Measurements from ENCODE around the gene IL16. TPM values are rescaled to one million over a fixed set of nuclear protein-coding genes. Genes with fewer than 3 reads are reported as not detected.

The IL16 gene
- total and polyA plus RNA-seq, 2 experiments from 2014 or later: not detected

GRCh38 chr15:81222007-81222406 is 25.3 kb downstream of the IL16 start:
- DNase-seq (ENCODE audit: low read depth in 1 of 2, low spot score in 1 of 2): no peak
- Histone ChIP-seq H3K27me3 (no peaks in the 10 kb centered on the region), H3K4me1 (ENCODE audit: low read depth) (no peaks in the 10 kb centered on the region), H3K4me3 (no peak overlapping the region), H3K36me3 (no peaks in the 10 kb centered on the region), H3K27ac (no peak overlapping the region), H3K9me3 (ENCODE audit: low read depth) (no peaks in the 10 kb centered on the region)
- TF ChIP-seq CTCF (IDR thresholded peaks at IDR 0.05; ENCODE audit: low read depth, low read length): no peak

DNA sequence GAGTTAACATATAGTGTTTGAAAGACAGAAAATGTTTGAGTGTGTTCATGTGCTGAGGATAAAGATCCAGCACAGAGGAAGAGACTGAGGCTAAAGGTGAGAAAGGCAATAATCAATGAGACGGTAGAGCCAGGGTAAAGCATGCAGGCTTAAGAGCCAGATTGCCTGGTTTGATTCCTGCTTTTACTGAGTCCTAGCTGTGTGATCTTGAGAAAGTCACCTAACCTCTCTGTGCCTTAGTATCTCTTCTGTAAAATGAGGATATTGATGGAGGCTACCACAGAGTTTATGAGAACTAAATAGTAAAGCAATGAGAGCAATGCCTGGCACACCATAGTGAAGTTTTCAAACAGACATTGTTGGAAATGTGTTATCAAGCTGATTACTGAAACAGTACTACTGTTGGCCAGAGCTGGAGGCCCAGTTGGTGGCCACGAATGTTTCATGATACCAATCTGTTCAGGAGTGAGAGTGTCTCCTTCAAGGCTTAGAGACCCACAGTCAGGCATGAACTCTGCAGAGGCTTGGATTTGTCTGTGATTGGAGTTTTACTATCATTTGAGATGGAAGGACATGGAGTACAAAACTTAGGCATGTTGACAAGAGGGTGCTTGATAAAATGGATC is 26.8 kb downstream of the IL16 start:
- Histone ChIP-seq H3K4me1 (ENCODE audit: low read depth) (no peaks in the 10 kb centered on the region), H3K9me3 (ENCODE audit: low read depth) (no peaks in the 10 kb centered on the region), H3K27ac (no peak overlapping the region), H3K27me3 (no peaks in the 10 kb centered on the region), H3K36me3 (no peaks in the 10 kb centered on the region), H3K4me3 (no peak overlapping the region)
- no peak for DNase-seq (ENCODE audit: low read depth in 1 of 2, low spot score in 1 of 2)
- no peak for TF ChIP-seq CTCF (IDR thresholded peaks at IDR 0.05; ENCODE audit: low read depth, low read length)

GRCh38 chr15:81224232-81224631 is 27.6 kb downstream of the IL16 start:
- no peaks in the 10 kb centered on the region for H3K36me3 ChIP-seq
- no peak overlapping the region for H3K4me3 ChIP-seq
- H3K27ac ChIP-seq: no peak overlapping the region
- DNase-seq (ENCODE audit: low read depth in 1 of 2, low spot score in 1 of 2): no peak
- no peaks in the 10 kb centered on the region for H3K27me3 ChIP-seq
- H3K9me3 ChIP-seq (ENCODE audit: low read depth): no peaks in the 10 kb centered on the region
- TF ChIP-seq CTCF (IDR thresholded peaks at IDR 0.05; ENCODE audit: low read depth, low read length): no peak
- no peaks in the 10 kb centered on the region for H3K4me1 ChIP-seq (ENCODE audit: low read depth)

- Histone ChIP-seq H3K27me3 (no peaks in the 10 kb centered on the region), H3K4me3 (no peak overlapping the region), H3K4me1 (ENCODE audit: low read depth) (no peaks in the 10 kb centered on the region), H3K36me3 (no peaks in the 10 kb centered on the region), H3K27ac (no peak overlapping the region), H3K9me3 (ENCODE audit: low read depth) (no peaks in the 10 kb centered on the region)
- TF ChIP-seq CTCF (IDR thresholded peaks at IDR 0.05; ENCODE audit: low read depth, low read length): no peak
- DNase-seq (ENCODE audit: low read depth in 1 of 2, low spot score in 1 of 2): peak in 1 of 2 donors; percentile 6
Measured at GRCh38 chr15:81225161-81225671, 28.5 kb downstream of the IL16 start.

GRCh38 chr15:81227716-81228115 is 31.0 kb downstream of the IL16 start:
- Histone ChIP-seq H3K27me3 (no peaks in the 10 kb centered on the region), H3K4me3 (no peak overlapping the region), H3K27ac (no peak overlapping the region), H3K9me3 (ENCODE audit: low read depth) (no peaks in the 10 kb centered on the region), H3K36me3 (no peaks in the 10 kb centered on the region), H3K4me1 (ENCODE audit: low read depth) (no peaks in the 10 kb centered on the region)
- no peak for DNase-seq (ENCODE audit: low read depth in 1 of 2, low spot score in 1 of 2)
- TF ChIP-seq CTCF (IDR thresholded peaks at IDR 0.05; ENCODE audit: low read depth, low read length): no peak

Measured in cardiac muscle cell (in vitro differentiated cells and primary cell).